ENCODE data around the gene HLA-DPA1.

DNA sequence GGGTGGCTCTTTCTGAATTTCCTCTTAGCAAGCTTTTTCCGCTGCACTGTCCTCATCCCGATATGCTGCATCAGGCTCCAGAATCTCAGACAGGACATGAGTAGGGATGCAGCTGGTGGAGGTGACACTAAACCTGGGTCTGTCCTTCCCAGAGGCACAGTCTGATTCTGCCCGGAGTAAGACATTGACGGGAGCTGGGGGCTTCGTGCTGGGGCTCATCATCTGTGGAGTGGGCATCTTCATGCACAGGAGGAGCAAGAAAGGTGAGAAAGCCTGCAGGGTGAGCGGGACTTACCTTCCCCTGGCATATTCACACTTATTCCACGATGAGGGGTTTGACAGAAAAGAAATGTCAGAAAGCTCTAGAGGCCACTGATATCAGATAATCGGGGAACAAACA, 12.2 kb upstream of the HLA-DPA1 start:
- TF ChIP-seq, protein P1, sequence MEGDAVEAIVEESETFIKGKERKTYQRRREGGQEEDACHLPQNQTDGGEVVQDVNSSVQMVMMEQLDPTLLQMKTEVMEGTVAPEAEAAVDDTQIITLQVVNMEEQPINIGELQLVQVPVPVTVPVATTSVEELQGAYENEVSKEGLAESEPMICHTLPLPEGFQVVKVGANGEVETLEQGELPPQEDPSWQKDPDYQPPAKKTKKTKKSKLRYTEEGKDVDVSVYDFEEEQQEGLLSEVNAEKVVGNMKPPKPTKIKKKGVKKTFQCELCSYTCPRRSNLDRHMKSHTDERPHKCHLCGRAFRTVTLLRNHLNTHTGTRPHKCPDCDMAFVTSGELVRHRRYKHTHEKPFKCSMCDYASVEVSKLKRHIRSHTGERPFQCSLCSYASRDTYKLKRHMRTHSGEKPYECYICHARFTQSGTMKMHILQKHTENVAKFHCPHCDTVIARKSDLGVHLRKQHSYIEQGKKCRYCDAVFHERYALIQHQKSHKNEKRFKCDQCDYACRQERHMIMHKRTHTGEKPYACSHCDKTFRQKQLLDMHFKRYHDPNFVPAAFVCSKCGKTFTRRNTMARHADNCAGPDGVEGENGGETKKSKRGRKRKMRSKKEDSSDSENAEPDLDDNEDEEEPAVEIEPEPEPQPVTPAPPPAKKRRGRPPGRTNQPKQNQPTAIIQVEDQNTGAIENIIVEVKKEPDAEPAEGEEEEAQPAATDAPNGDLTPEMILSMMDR (IDR thresholded peaks at IDR 0.05): no peak
- TF ChIP-seq POLR2A (IDR thresholded peaks at IDR 0.05): no peak

Measured in Peyer's patch (tissue), 4 donors.